Tibial nerve (tissue), 4 donors: ENCODE measurements around the gene MASP1.

Source experiments
- CTCF ChIP-seq, 5 experiments: fragments of 200-600 bp in 3 of 5; fragments of 450-650 bp in 2 of 5; sonication (generic) in 3 of 5; IDR thresholded peaks; one replicate each; pipeline ENCODE4 v1.5.1; 2016 to 2019; ENCODE audit warnings: antibody characterized with exemption in 5 of 5, mild to moderate bottlenecking in 3 of 5, moderate library complexity in 2 of 5
- EP300 ChIP-seq, 2 donors: sonication (generic); formaldehyde crosslinking; IDR thresholded peaks; one replicate each; pipeline ENCODE4 v1.6.1; 2017; ENCODE audit warnings: antibody characterized with exemption in 2 of 2, mild to moderate bottlenecking in 1 of 2
- POLR2A ChIP-seq, 2 donors: fragments of 450-650 bp; IDR thresholded peaks; one replicate each; pipeline ENCODE4 v1.6.1; 2017; ENCODE audit warnings: antibody characterized with exemption in 2 of 2, mild to moderate bottlenecking in 2 of 2, moderate library complexity in 2 of 2

- no peak for TF ChIP-seq EP300 (IDR thresholded peaks at IDR 0.05)
- TF ChIP-seq CTCF (IDR thresholded peaks at IDR 0.05) = no peak
- TF ChIP-seq POLR2A (IDR thresholded peaks at IDR 0.05) = no peak
Observed at GRCh38 chr3:187208159-187208558, 83.4 kb downstream of the MASP1 start.
